Liver (tissue), 9 donors: ENCODE data around the gene P4HB. TPM values are rescaled to one million over a fixed set of nuclear protein-coding genes. Genes with fewer than 3 reads are reported as not detected.

Experiments
- DNase-seq: peaks from one replicate; pipeline ENCODE4 v3.0.0-alpha.2; 2017; ENCODE audit warnings: low spot score
- H3K27ac ChIP-seq, 2 donors: one replicate each; pipeline ENCODE4 v1.7.0; 2013; ENCODE audit warnings: inconsistent platforms in 2 of 2, low read length in 2 of 2, control low read depth in 1 of 2, low read depth in 1 of 2, mild to moderate bottlenecking in 1 of 2
- H3K27me3 ChIP-seq, 4 donors: one replicate each; pipeline versions ENCODE4 v1.6.1 to v1.7.0; 2013; ENCODE audit warnings: low read length in 3 of 4, inconsistent platforms in 1 of 4, mild to moderate bottlenecking in 1 of 4, moderate library complexity in 1 of 4; ENCODE audit not compliant: control insufficient read depth in 4 of 4, insufficient read depth in 4 of 4
- H3K36me3 ChIP-seq, 4 donors: one replicate each; pipeline versions ENCODE4 v1.6.1 to v1.7.0; 2013; ENCODE audit warnings: low read length in 3 of 4, mild to moderate bottlenecking in 3 of 4, low read depth in 1 of 4, moderate library complexity in 1 of 4; ENCODE audit not compliant: control insufficient read depth in 4 of 4, insufficient read depth in 3 of 4
- H3K4me1 ChIP-seq, 4 donors: one replicate each; pipeline versions ENCODE4 v1.6.1 to v1.7.0; 2013; ENCODE audit warnings: low read length in 3 of 4, mild to moderate bottlenecking in 3 of 4, moderate library complexity in 1 of 4; ENCODE audit not compliant: control insufficient read depth in 4 of 4, insufficient read depth in 4 of 4
- H3K4me3 ChIP-seq, 3 donors: one replicate each; pipeline versions ENCODE4 v1.6.1 to v1.7.0; 2013; ENCODE audit warnings: low read length in 3 of 3, control low read depth in 1 of 3, low read depth in 1 of 3, mild to moderate bottlenecking in 1 of 3
- H3K9ac ChIP-seq, 2 donors: one replicate each; pipeline ENCODE4 v1.7.0; 2013; ENCODE audit warnings: low read length in 2 of 2, mild to moderate bottlenecking in 2 of 2, moderate library complexity in 2 of 2, control low read depth in 1 of 2, low read depth in 1 of 2
- H3K9me3 ChIP-seq, 4 donors: one replicate each; pipeline versions ENCODE4 v1.6.1 to v1.7.0; 2013; ENCODE audit warnings: low read length in 3 of 4; ENCODE audit not compliant: control insufficient read depth in 4 of 4
- CTCF ChIP-seq: fragments of 150-350 bp; IDR thresholded peaks from 2 replicates; pipeline ENCODE4 v1.5.1; 2017; ENCODE audit warnings: improper control_type of control experiment, low read depth, low read length; ENCODE audit not compliant: missing input control
- EGR1 ChIP-seq, 2 donors: IDR thresholded peaks; 2 replicates each; pipeline ENCODE4 v1.6.1; 2016 to 2018; ENCODE audit warnings: antibody characterized with exemption in 2 of 2, low read depth in 2 of 2
- FOXA2 ChIP-seq: IDR thresholded peaks from 2 replicates; pipeline ENCODE4 v1.6.1; 2016; ENCODE audit warnings: antibody characterized with exemption
- HNF4A ChIP-seq, 2 donors: conservative IDR thresholded peaks; 2 replicates each; pipeline ENCODE4 v1.6.1; 2016; ENCODE audit warnings: antibody characterized with exemption in 2 of 2, mild to moderate bottlenecking in 2 of 2
- JUND ChIP-seq, 2 donors: IDR thresholded peaks; 2 replicates each; pipeline ENCODE4 v1.6.1; 2016; ENCODE audit warnings: antibody characterized with exemption in 2 of 2
- NR2F2 ChIP-seq: IDR thresholded peaks from 2 replicates; pipeline ENCODE4 v1.6.1; 2016; ENCODE audit warnings: antibody characterized with exemption
- RAD21 ChIP-seq, 2 donors: IDR thresholded peaks; 2 replicates each; pipeline ENCODE4 v1.6.1; 2016; ENCODE audit warnings: antibody characterized with exemption in 2 of 2, mild to moderate bottlenecking in 2 of 2
- RXRA ChIP-seq, 2 donors: IDR thresholded peaks; 2 replicates each; pipeline ENCODE4 v1.6.1; 2017 to 2018; ENCODE audit warnings: antibody characterized with exemption in 2 of 2, mild to moderate bottlenecking in 1 of 2
- TAF1 ChIP-seq: conservative IDR thresholded peaks from 2 replicates; pipeline ENCODE4 v1.6.1; 2016; ENCODE audit warnings: antibody characterized with exemption, mild to moderate bottlenecking
- YY1 ChIP-seq: IDR thresholded peaks from 2 replicates; pipeline ENCODE4 v1.6.1; 2016; ENCODE audit warnings: antibody characterized with exemption, mild to moderate bottlenecking
- WGBS: extraction: QIAGEN DNeasy Blood & Tissue Kit; methylation state at CpG from one replicate; pipeline ENCODE4 v1.1.7; 2013; 5-methylcytosine and 5-hydroxymethylcytosine counted together
- polyA plus RNA-seq, 2 donors: library from polyadenylated mRNA; stranded (reverse) in 1 of 2; unstranded in 1 of 2; fragments of 200-250 nt in 1 of 2; fragments of >200 nt in 1 of 2; fragmentation: Nextera tagmentation in 1 of 2; extraction: Ambion mirVana in 1 of 2; gene quantifications; one replicate each; pipeline versions ENCODE4 v1.2.1 to v1.2.3, GENCODE V29; 2013 to 2015
- total RNA-seq, 2 donors: library from RNA; depleted of rRNA; stranded (reverse); fragments of >200 nt; gene quantifications; one replicate each; pipeline ENCODE4 v1.2.3, GENCODE V29; 2014
- TF ChIP-seq, protein P1 (sequence below): IDR thresholded peaks from 2 replicates; pipeline ENCODE4 v1.6.1; 2016; ENCODE audit warnings: antibody characterized with exemption
- TF ChIP-seq, protein P2 (sequence below): IDR thresholded peaks from 2 replicates; pipeline ENCODE4 v1.6.1; 2016; ENCODE audit warnings: antibody characterized with exemption
- donor health status: healthy.
- donor health status: healthy.
- donor health status: healthy.
- donor health status: healthy.
- donor health status: healthy.

The P4HB gene
- total and polyA plus RNA-seq, 4 donors, result 1,000 to 3,361 (median 1,576) TPM

GRCh38 chr17:81839301-81839700, 21.0 kb downstream of the P4HB start (continued):
- no peak for TF ChIP-seq FOXA2
- TF ChIP-seq RAD21 (IDR thresholded peaks at IDR 0.05), result no peak
- TF ChIP-seq RXRA (IDR thresholded peaks at IDR 0.05), result no peak
- TF ChIP-seq EGR1 (IDR thresholded peaks at IDR 0.05; ENCODE audit: low read depth in 2 of 2), result no peak
- TF ChIP-seq NR2F2, result no peak
- TF ChIP-seq YY1, result no peak
- no peak for TF ChIP-seq TAF1
- TF ChIP-seq CTCF, result no peak
- no peak for TF ChIP-seq JUND (IDR thresholded peaks at IDR 0.05)

GRCh38 chr17:81838753-81839255, 21.5 kb downstream of the P4HB start:
- DNase-seq, result no peak
- 64% methylated on average over 17 of the region's 17 CpGs for WGBS

More at GRCh38 chr17:81838753-81839255, 21.5 kb downstream of the P4HB start:
- no peak overlapping the region for H3K27ac ChIP-seq
- H3K4me3 ChIP-seq, result no peak overlapping the region
- H3K4me1 ChIP-seq, result peaks cover 8 to 30% (median 24%) of the 10 kb centered on the region in 4 donors
- H3K36me3 ChIP-seq, result peaks cover 4 to 10% (median 6%) of the 10 kb centered on the region in 4 donors
- H3K27me3 ChIP-seq, result no peaks in the 10 kb centered on the region
- no peak overlapping the region for H3K9ac ChIP-seq
- TF ChIP-seq, protein P1, sequence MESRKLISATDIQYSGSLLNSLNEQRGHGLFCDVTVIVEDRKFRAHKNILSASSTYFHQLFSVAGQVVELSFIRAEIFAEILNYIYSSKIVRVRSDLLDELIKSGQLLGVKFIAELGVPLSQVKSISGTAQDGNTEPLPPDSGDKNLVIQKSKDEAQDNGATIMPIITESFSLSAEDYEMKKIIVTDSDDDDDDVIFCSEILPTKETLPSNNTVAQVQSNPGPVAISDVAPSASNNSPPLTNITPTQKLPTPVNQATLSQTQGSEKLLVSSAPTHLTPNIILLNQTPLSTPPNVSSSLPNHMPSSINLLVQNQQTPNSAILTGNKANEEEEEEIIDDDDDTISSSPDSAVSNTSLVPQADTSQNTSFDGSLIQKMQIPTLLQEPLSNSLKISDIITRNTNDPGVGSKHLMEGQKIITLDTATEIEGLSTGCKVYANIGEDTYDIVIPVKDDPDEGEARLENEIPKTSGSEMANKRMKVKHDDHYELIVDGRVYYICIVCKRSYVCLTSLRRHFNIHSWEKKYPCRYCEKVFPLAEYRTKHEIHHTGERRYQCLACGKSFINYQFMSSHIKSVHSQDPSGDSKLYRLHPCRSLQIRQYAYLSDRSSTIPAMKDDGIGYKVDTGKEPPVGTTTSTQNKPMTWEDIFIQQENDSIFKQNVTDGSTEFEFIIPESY, result no peak
- no peak for TF ChIP-seq HNF4A (conservative IDR thresholded peaks at IDR 0.05)
- TF ChIP-seq, protein P2, sequence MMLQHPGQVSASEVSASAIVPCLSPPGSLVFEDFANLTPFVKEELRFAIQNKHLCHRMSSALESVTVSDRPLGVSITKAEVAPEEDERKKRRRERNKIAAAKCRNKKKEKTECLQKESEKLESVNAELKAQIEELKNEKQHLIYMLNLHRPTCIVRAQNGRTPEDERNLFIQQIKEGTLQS, result no peak
- no peak for TF ChIP-seq CTCF
- no peaks in the 10 kb centered on the region for H3K9me3 ChIP-seq
